Endothelial cell of umbilical vein (primary cell): ENCODE results near the gene METTL21C. TPM values are rescaled to one million over a fixed set of nuclear protein-coding genes. Genes with fewer than 3 reads are reported as not detected.

Source experiments
- BruUV-seq: library from RNA; stranded (reverse); fragments of 400-500 nt; replicated peaks from 2 replicates; lab custom pipeline; 2021; lab: Mats Ljungman, UMichigan
- CTCF ChIA-PET: fragments of 300-600, 350-600 bp; sonication (Branson Sonifier 250); formaldehyde crosslinking; loops from one replicate; lab custom pipeline; 2021; ENCODE audit warnings: antibody characterized with exemption, inconsistent platforms; lab: Charles Lee
- POLR2A ChIA-PET: fragments of 300-600, 350-600 bp; sonication (Branson Sonifier 250); formaldehyde crosslinking; loops from one replicate; lab custom pipeline; 2021; ENCODE audit warnings: antibody characterized with exemption, inconsistent platforms; lab: Charles Lee
- DNase-seq: peaks from one replicate; pipeline ENCODE4 v3.0.0-alpha.2; 2011; ENCODE audit warnings: low read depth, low spot score
- FAIRE-seq: peaks from 2 replicates; lab custom pipeline; 2011; peaks lifted over from hg19 to GRCh38; lab: Jason Lieb, UNC
- H2AFZ ChIP-seq: 2 replicates; pipeline ENCODE4 v1.6.0; 2012; ENCODE audit warnings: low read depth, low read length, control low read depth, inconsistent platforms
- H3K27ac ChIP-seq: 2 replicates; pipeline ENCODE4 v1.5.1; 2011; ENCODE audit warnings: low read depth, mild to moderate bottlenecking, control low read depth, low read length, moderate library complexity; ENCODE audit not compliant: insufficient read depth
- H3K27me3 ChIP-seq, 2 experiments: 2 replicates each; pipeline versions ENCODE4 v1.6.0 to v1.6.1; 2011; ENCODE audit warnings: low read length in 2 of 2, mixed read lengths in 1 of 2; ENCODE audit not compliant: control insufficient read depth in 2 of 2, insufficient read depth in 2 of 2
- H3K36me3 ChIP-seq, 2 experiments: 2 replicates in 1 of 2; 3 replicates in 1 of 2; pipeline ENCODE4 v1.5.1; 2011; ENCODE audit warnings: low read length in 2 of 2, mild to moderate bottlenecking in 1 of 2, moderate library complexity in 1 of 2; ENCODE audit not compliant: control insufficient read depth in 2 of 2, insufficient read depth in 2 of 2; ENCODE audit errors: extremely low read depth in 1 of 2
- H3K4me1 ChIP-seq: 3 replicates; pipeline ENCODE4 v1.5.1; 2011; ENCODE audit warnings: mild to moderate bottlenecking, low read length; ENCODE audit not compliant: control insufficient read depth, insufficient read depth; ENCODE audit errors: extremely low read depth
- H3K4me2 ChIP-seq: 2 replicates; pipeline ENCODE4 v1.6.1; 2011; ENCODE audit warnings: low read length, control low read depth, mixed read lengths; ENCODE audit not compliant: insufficient read depth
- H3K4me3 ChIP-seq, 3 experiments: fragments of 200-600 bp in 1 of 3; sonication (generic), shearing (Covaris generic) in 1 of 3; replicated peaks in 1 of 3; 2 replicates each; pipeline ENCODE4 v1.5.1; 2011 to 2016; ENCODE audit warnings: control low read depth in 3 of 3, low read length in 3 of 3, mild to moderate bottlenecking in 2 of 3, inconsistent platforms in 1 of 3, low read depth in 1 of 3, moderate library complexity in 1 of 3; ENCODE audit not compliant: insufficient read depth in 1 of 3
- H3K79me2 ChIP-seq: 2 replicates; pipeline ENCODE4 v1.6.0; 2012; ENCODE audit warnings: low read length, inconsistent platforms; ENCODE audit not compliant: control insufficient read depth, insufficient read depth
- H3K9ac ChIP-seq: replicated peaks from 2 replicates; pipeline ENCODE3; 2011; ENCODE audit warnings: low read length, control low read depth; ENCODE audit not compliant: insufficient read depth; ENCODE audit errors: extremely low read depth
- H3K9me1 ChIP-seq: replicated peaks from 3 replicates; pipeline ENCODE4 v1.6.0; 2011; ENCODE audit warnings: mild to moderate bottlenecking, low read length; ENCODE audit not compliant: control insufficient read depth, insufficient read depth; ENCODE audit errors: extremely low read depth
- H3K9me3 ChIP-seq: replicated peaks from 2 replicates; pipeline ENCODE4 v1.5.1; 2012; ENCODE audit warnings: low read length, inconsistent platforms; ENCODE audit not compliant: control insufficient read depth, insufficient read depth
- H4K20me1 ChIP-seq: replicated peaks from 2 replicates; pipeline ENCODE3; 2011; ENCODE audit warnings: mild to moderate bottlenecking, low read length; ENCODE audit not compliant: control insufficient read depth, insufficient read depth; ENCODE audit errors: extremely low read depth
- CTCF ChIP-seq, 2 donors: IDR thresholded peaks; 1 replicate in 1 of 2; 2 replicates in 1 of 2; pipeline ENCODE4 v1.5.1; 2011; ENCODE audit warnings: low read length in 2 of 2, mild to moderate bottlenecking in 2 of 2, moderate library complexity in 2 of 2, control low read depth in 1 of 2, inconsistent platforms in 1 of 2, low read depth in 1 of 2; ENCODE audit not compliant: insufficient read depth in 1 of 2; ENCODE audit errors: extremely low read depth in 1 of 2
- EZH2 ChIP-seq: IDR thresholded peaks from 2 replicates; pipeline ENCODE4 v1.6.1; 2012; ENCODE audit warnings: borderline replicate concordance, low read depth, mild to moderate bottlenecking, moderate library complexity, low read length, inconsistent platforms; ENCODE audit not compliant: severe bottlenecking
- FOS ChIP-seq: IDR thresholded peaks from 2 replicates; pipeline ENCODE4 v1.6.1; 2011; ENCODE audit warnings: mild to moderate bottlenecking, low read length, moderate library complexity, borderline replicate concordance; ENCODE audit not compliant: insufficient read depth
- GATA2 ChIP-seq: IDR thresholded peaks from 2 replicates; pipeline ENCODE4 v1.7.0; 2011; ENCODE audit warnings: low read depth, mild to moderate bottlenecking, moderate library complexity, mixed read lengths, low read length; ENCODE audit not compliant: insufficient read length, insufficient read depth
- JUN ChIP-seq: IDR thresholded peaks from 2 replicates; pipeline ENCODE4 v1.6.1; 2011; ENCODE audit warnings: borderline replicate concordance, low read depth; ENCODE audit not compliant: insufficient read length, insufficient read depth
- MAX ChIP-seq: IDR thresholded peaks from 2 replicates; pipeline ENCODE4 v1.6.1; 2011; ENCODE audit not compliant: insufficient read depth, insufficient read length
- MYC ChIP-seq: IDR thresholded peaks from one replicate; pipeline ENCODE4 v1.6.1; 2011; ENCODE audit warnings: mild to moderate bottlenecking, low read depth, low read length
- POLR2A ChIP-seq: IDR thresholded peaks from 2 replicates; pipeline ENCODE4 v1.6.1; 2012; ENCODE audit warnings: low read depth, mild to moderate bottlenecking, control low read depth, low read length
- POLR2AphosphoS5 ChIP-seq: IDR thresholded peaks from 2 replicates; pipeline ENCODE4 v1.6.1; 2012; ENCODE audit warnings: low read depth, mild to moderate bottlenecking, control low read depth, low read length, moderate library complexity; ENCODE audit not compliant: insufficient read depth
- dilution Hi-C: fragments of 300-500 bp; cut with MboI; formaldehyde crosslinking; loops from one replicate; pipeline ENCODE4 v1.15.0; 2019; ENCODE audit warnings: low sequenced_read_pairs; ENCODE audit not compliant: extremely low pct_ligation_motif_present
- intact Hi-C: fragments of 100-400 bp; cut with micrococcal nuclease; formaldehyde crosslinking; loops from one replicate; pipeline ENCODE4 v1.10.0; 2022
- polyA plus RNA-seq, 4 experiments: library from polyadenylated mRNA; depleted of rRNA in 3 of 4; stranded (reverse) in 3 of 4; unstranded in 1 of 4; fragments of >200 nt; gene quantifications; 2 replicates each; pipeline versions ENCODE4 v1.2.1 to v1.2.3, GENCODE V29; 2011 to 2012; ENCODE audit warnings: missing spikeins in 1 of 4
- total RNA-seq: library from RNA; stranded (reverse); gene quantifications from 2 replicates; pipeline ENCODE4 v1.2.3, GENCODE V29; 2021

Gene METTL21C
- total and polyA plus RNA-seq, 2 donors (not counting 3 experiments of a cell fraction or from before 2014, with no cell fraction given): not detected

- Histone ChIP-seq H3K79me2 (no peaks in the 10 kb centered on the region), H3K9me3 (no peaks in the 10 kb centered on the region), H4K20me1 (no peaks in the 10 kb centered on the region), H3K9me1 (no peaks in the 10 kb centered on the region), H3K4me3 (no peak overlapping the region), H3K27ac (no peak overlapping the region), H3K9ac (no peak overlapping the region), H3K4me2 (no peak overlapping the region), H2AFZ (no peak overlapping the region), H3K27me3 (no peaks in the 10 kb centered on the region), H3K36me3 (peaks cover 14 to 30% of the 10 kb centered on the region in 2 experiments), H3K4me1 (peaks cover 13% of the 10 kb centered on the region)
- intact Hi-C loops (no loop called here), dilution Hi-C loops (no loop called here)
- ChIA-PET CTCF (interaction anchor here (1.3 to 5.9 kb wide), 3 partner anchors 9 to 83 kb away, joined by 3 to 36 read pairs (median 4); no protein-coding TSS in a partner anchor), POLR2A (no interaction called here)
- no peak for DNase-seq
- TF ChIP-seq POLR2A: no peak
- no peak for TF ChIP-seq JUN
- TF ChIP-seq EZH2: no peak
- no peak for TF ChIP-seq FOS
- TF ChIP-seq GATA2: no peak
- TF ChIP-seq MYC: no peak
- TF ChIP-seq CTCF (IDR thresholded peaks at IDR 0.05; ENCODE audit: extremely low read depth in 1 of 2, insufficient read depth in 1 of 2, low read depth in 1 of 2, low read length in 2 of 2): no peak
- no peak for TF ChIP-seq MAX
- no peak for TF ChIP-seq POLR2AphosphoS5
- no peak for FAIRE-seq
- BruUV-seq: no TSS peak
These were observed 52.8 kb downstream of the METTL21C start for GRCh38 chr13:102642029-102642428.
